GM15510 (cell line): ENCODE data around the gene ZNF775.

Experiments used
- POLR2A ChIP-seq: IDR thresholded peaks from 3 replicates; pipeline ENCODE4 v1.6.1; 2011; ENCODE audit warnings: borderline replicate concordance; ENCODE audit not compliant: insufficient read length; ENCODE audit errors: extremely low read depth

ZNF775 gene

GRCh38 chr7:150340024-150340749 is 38.9 kb upstream of the ZNF775 start:
- TF ChIP-seq POLR2A, result no peak

DNA sequence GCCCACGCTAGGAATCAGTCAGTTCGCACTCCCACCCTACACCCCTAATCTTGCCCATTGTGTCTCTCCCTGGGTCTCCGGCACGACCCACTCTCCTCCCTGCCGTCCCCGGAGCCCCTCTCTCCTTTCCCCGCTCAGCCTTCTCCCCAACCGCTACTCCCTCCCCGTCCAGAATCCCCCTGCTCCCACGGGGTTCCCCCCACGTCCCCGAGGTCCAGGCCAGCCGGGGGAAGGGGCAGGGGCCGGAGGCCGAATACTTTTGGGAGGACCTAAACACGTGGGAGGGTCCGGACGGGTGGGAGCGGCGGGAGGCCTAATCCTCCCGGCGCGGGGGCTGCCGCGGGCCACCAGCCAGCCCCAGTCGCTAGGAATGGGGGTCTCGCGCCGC is 38.3 kb upstream of the ZNF775 start:
- TF ChIP-seq POLR2A, result no peak

DNA sequence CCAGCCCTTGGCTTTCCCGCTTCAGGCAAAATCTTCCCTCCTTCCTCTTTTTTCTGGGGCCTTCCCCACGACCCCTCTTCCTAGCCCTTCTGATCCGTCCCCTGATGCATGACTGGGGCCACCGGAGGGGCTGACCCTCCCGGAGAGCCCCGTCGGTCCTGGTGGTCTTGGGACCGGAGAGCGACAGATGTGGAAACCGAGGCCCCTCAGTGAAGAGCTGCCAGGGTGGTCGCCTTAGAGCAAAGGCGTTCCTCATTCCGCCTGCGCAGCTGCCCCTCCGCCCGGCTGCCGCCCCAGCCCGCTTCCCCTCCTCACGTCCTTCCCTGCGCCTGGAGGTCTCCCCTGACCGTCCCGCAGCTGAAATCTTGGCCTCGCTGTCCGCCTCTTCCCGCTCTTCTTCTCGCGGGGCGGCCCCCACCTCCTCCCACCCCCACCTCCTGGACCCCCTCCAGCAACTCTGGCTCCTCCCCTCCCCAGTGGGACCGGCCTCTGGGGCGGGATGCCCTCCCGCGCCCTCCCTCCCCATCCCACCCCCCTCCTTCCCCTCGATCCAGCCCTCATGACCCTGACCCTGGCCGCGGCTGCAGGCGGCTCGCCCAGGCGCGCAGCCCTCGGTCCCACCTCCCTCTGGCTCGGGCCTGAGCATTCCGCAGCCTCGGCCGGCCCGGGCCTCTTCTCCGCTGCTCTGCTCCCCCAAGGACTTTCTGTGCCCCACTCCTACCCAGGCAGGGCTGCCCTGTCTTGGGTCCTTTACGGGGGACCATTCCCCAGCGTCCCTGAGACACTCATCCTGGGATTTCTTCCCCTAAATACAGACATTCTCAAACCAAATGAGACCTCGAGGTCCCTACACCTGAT is 37.6 kb upstream of the ZNF775 start, which contains the start of gene RARRES2:
RARRES2 (minus strand) TSS at position 367 of the 858 bp plus-strand sequence. CDS start 1,020 bp downstream, outside the sequence.
- TF ChIP-seq POLR2A, result no peak

- no peak for TF ChIP-seq POLR2A
Observed at GRCh38 chr7:150342121-150342408, 37.1 kb upstream of the ZNF775 start.

DNA sequence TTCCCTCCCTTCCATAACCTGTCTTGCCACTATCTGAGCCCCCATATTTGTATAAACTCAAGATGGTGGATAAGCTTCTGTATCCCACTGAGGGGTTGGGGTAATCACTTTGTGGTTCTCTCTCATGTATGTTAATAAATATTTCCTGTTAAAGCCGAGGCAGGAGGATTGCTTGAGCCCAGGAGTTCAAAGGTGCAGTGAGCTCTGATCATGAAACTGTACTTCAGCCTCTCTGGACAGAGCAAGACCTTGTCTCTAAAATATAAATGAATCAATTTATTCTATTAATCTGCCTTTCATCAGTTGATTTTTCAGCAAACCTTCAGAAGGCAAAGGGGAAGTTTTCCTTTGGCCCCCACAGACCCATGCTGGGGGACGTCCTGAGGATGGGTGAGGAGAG is 35.9 kb upstream of the ZNF775 start:
- no peak for TF ChIP-seq POLR2A

GRCh38 chr7:150344299-150344698 is 34.8 kb upstream of the ZNF775 start:
- TF ChIP-seq POLR2A, result no peak

DNA sequence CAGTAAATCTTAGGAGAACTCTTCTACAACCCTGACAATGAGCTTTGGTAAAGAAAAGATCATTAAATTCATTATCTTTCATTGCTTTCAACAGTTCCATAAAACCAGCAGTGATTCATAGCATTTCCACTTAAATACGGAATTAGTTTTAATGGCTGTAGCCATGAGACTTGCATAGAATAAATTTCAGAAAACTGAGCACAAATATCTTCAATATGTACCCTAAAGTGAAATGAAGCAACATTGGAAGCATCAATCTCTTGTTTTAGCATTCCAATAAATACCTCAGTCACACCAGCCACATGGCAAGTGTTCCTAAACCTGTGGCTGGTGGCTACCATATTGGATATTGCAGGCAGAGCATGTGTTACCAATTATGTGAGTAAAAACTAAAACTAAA is 34.1 kb upstream of the ZNF775 start:
- no peak for TF ChIP-seq POLR2A

DNA sequence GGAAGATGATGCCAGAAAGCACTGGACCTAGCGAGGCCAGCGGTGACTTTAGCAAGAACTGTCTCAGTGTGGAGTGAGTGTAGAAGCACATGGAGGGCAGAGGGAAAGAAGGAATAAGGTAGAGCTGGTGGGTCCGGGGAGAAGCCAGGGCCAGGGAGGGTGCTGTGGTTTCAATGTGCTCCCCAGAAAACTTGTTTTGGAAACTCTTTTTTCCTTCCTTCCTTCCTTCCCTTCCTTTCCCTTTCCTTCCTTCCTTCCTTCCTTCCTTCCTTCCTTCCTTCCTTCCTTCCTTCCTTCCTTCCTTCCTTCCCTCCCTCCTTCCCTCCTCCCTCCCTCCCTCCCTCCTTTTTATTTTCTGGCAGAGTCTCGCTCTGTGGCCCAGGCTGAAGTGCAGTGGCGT is 32.2 kb upstream of the ZNF775 start:
- no peak for TF ChIP-seq POLR2A

- no peak for TF ChIP-seq POLR2A
Observed at GRCh38 chr7:150351587-150352194, 27.4 kb upstream of the ZNF775 start.

GRCh38 chr7:150355666-150356059 is 23.5 kb upstream of the ZNF775 start:
- TF ChIP-seq POLR2A, result no peak

- no peak for TF ChIP-seq POLR2A
Observed at GRCh38 chr7:150356265-150356897, 22.7 kb upstream of the ZNF775 start.

- no peak for TF ChIP-seq POLR2A
Observed at GRCh38 chr7:150357270-150357669, 21.9 kb upstream of the ZNF775 start.

GRCh38 chr7:150357771-150358427 is 21.2 kb upstream of the ZNF775 start:
- no peak for TF ChIP-seq POLR2A

- TF ChIP-seq POLR2A, result no peak
Observed at GRCh38 chr7:150358433-150358832, 20.7 kb upstream of the ZNF775 start.
